PFSK-1 (cell line): ENCODE results near the gene IL17D.

Source experiments
- FOXP2 ChIP-seq: optimal IDR thresholded peaks from 2 replicates; pipeline ENCODE3; 2011; ENCODE audit warnings: borderline replicate concordance, control low read depth, inconsistent platforms; ENCODE audit not compliant: insufficient read depth; ENCODE audit errors: extremely low read length, extremely low read depth
- POLR2AphosphoS5 ChIP-seq: IDR thresholded peaks from 2 replicates; pipeline ENCODE4 v1.6.1; 2012; ENCODE audit warnings: low read depth, mild to moderate bottlenecking, control low read depth, low read length, moderate library complexity
- SIN3A ChIP-seq: IDR thresholded peaks from 2 replicates; pipeline ENCODE4 v1.6.1; 2012; ENCODE audit warnings: mild to moderate bottlenecking, low read length, moderate library complexity, borderline replicate concordance; ENCODE audit not compliant: insufficient read depth
- TAF1 ChIP-seq: IDR thresholded peaks from 2 replicates; pipeline ENCODE4 v1.6.1; 2012; ENCODE audit warnings: low read length, control low read depth, borderline replicate concordance; ENCODE audit not compliant: insufficient read depth
- TF ChIP-seq, protein P1 (sequence below), 2 experiments: IDR thresholded peaks; 2 replicates each; pipeline versions ENCODE4 v1.6.1 to v1.8.0; 2011 to 2012; ENCODE audit warnings: low read depth in 2 of 2, low read length in 2 of 2, control low read depth in 1 of 2, inconsistent platforms in 1 of 2, mild to moderate bottlenecking in 1 of 2, moderate library complexity in 1 of 2; ENCODE audit not compliant: insufficient read depth in 1 of 2

Gene IL17D

DNA sequence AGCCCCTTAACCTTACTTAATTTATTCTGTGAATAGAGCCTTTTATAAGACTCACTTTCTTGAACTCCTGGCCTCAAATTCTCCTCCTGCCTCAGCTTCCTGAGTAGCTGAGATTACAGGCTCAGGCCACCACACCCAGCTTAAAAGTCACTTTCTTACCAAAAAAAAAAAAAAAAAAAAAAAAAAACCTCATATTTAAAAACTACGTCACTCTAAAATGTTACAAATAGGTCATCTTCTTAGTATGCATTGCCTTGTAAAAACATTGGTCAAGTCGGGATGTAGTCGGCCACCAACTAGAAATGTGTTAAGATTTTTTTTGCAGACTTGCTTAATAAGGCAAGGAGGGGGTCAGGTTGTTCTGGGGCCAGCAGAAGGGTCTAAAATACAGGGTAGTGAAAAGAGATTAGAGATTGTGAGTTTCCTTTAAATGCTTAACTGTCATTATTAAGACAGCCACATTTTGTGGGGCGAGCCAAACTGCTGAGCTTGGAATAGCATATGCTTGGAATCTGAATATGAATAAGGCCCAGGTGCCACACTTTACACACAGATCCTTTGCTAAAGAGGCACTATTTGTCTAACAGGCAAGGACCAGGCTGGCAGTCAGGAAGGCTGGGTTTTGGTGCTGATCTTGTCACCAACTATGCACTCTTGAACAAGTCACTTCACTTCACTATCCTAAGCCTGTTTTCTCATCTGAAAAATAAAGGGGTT, 16.5 kb upstream of the IL17D start:
- no peak for TF ChIP-seq FOXP2

DNA sequence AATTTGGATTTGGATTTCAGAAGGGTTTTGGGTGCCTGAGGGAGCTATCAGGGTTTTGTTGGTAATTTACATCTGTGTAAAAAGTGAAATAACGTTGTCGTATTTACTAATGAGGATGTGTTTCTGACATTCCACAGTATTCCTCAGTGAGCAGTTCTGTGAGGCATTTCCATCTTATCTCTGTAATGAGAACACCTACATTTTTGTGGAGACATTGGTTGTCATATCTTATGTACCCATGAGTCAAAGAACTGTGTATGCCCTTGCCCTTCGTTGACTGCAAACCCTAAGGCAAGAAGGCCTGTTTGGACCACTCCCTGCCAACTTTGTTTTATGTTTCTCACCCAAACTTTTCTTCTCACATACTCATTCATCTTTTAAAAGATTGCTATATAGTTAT, 14.2 kb upstream of the IL17D start:
- no peak for TF ChIP-seq TAF1
- no peak for TF ChIP-seq POLR2AphosphoS5
- no peak for TF ChIP-seq SIN3A
- no peak for TF ChIP-seq FOXP2
- TF ChIP-seq, protein P1, sequence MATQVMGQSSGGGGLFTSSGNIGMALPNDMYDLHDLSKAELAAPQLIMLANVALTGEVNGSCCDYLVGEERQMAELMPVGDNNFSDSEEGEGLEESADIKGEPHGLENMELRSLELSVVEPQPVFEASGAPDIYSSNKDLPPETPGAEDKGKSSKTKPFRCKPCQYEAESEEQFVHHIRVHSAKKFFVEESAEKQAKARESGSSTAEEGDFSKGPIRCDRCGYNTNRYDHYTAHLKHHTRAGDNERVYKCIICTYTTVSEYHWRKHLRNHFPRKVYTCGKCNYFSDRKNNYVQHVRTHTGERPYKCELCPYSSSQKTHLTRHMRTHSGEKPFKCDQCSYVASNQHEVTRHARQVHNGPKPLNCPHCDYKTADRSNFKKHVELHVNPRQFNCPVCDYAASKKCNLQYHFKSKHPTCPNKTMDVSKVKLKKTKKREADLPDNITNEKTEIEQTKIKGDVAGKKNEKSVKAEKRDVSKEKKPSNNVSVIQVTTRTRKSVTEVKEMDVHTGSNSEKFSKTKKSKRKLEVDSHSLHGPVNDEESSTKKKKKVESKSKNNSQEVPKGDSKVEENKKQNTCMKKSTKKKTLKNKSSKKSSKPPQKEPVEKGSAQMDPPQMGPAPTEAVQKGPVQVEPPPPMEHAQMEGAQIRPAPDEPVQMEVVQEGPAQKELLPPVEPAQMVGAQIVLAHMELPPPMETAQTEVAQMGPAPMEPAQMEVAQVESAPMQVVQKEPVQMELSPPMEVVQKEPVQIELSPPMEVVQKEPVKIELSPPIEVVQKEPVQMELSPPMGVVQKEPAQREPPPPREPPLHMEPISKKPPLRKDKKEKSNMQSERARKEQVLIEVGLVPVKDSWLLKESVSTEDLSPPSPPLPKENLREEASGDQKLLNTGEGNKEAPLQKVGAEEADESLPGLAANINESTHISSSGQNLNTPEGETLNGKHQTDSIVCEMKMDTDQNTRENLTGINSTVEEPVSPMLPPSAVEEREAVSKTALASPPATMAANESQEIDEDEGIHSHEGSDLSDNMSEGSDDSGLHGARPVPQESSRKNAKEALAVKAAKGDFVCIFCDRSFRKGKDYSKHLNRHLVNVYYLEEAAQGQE (IDR thresholded peaks at IDR 0.05; ENCODE audit: insufficient read depth in 1 of 2, low read depth in 2 of 2, low read length in 2 of 2), result no peak

DNA sequence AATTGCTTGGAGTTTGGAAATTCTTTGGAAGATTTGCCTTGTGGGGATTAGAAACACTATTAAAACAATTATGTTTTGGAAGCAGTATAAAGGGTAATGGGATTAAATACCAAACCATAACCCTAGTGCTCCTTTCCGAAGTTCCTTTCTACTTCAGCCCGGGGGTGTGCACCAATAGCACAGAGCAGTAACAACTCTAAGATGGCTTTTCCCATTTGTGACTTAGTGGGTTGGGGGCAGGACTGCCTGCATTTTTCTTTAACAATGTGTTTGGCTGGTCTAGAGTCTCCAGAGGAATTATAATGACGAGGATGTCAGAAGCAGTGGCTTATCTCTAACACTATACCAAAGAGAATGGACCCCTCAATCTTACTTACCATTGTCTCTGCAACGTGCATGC, 11.9 kb upstream of the IL17D start:
- TF ChIP-seq SIN3A, result no peak
- no peak for TF ChIP-seq TAF1
- TF ChIP-seq POLR2AphosphoS5, result no peak
- TF ChIP-seq, protein P1 (IDR thresholded peaks at IDR 0.05; ENCODE audit: insufficient read depth in 1 of 2, low read depth in 2 of 2, low read length in 2 of 2), result no peak
- TF ChIP-seq FOXP2, result no peak

DNA sequence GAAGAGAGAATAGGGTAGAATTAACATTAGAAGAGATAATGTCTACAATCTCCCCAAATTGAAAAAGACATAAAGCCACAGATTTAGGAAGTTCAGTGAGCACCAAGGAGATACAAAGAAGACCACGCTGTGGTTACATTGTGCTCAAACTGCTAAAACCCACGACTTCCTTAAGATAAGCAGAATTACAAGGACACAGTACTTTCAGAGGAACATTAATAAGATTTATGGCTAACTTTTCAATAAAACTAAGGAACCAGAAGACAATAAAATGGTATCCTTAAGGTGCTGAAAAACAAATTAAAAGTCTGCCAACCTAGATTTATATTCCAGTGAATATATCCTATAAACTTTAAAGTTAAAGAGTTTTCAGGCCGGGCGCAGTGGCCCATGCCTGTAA, 7.4 kb upstream of the IL17D start:
- no peak for TF ChIP-seq POLR2AphosphoS5
- TF ChIP-seq TAF1, result no peak
- TF ChIP-seq SIN3A, result no peak
- no peak for TF ChIP-seq FOXP2
- TF ChIP-seq, protein P1 (IDR thresholded peaks at IDR 0.05; ENCODE audit: insufficient read depth in 1 of 2, low read depth in 2 of 2, low read length in 2 of 2), result no peak

DNA sequence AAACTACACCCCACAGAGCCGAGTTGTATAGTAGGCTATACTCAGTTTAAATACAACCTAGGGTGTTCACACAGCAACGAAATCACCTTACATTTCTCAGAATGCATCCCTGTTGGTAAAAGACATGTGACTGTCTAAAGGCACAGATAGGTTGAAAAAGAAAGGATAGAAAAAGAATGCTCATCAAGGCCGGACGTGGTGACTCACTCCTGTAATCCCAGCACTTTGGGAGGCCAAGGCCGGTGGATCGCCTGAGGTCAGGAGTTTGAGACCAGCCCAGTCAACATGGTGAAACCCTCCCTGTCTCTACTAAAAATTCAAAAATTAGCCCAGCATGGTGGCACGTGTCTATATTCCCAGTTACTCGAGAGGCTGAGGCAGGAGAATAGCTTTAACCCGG, 3.8 kb upstream of the IL17D start:
- TF ChIP-seq, protein P1 (IDR thresholded peaks at IDR 0.05; ENCODE audit: insufficient read depth in 1 of 2, low read depth in 2 of 2, low read length in 2 of 2), result no peak
- no peak for TF ChIP-seq FOXP2
- TF ChIP-seq SIN3A, result no peak
- no peak for TF ChIP-seq TAF1
- no peak for TF ChIP-seq POLR2AphosphoS5
